Stimulated activated CD4-positive, alpha-beta T cell treated with anti-CD3 and anti-CD28 coated beads, TNF-alpha, amount 100 ng/mL, for 48 hours (primary cell): ENCODE results near the gene NVL.

Experiments
- DNase-seq, 3 donors: peaks; one replicate each; pipeline ENCODE4 v3.0.0-alpha.2; 2020; ENCODE audit warnings: low read depth in 3 of 3

NVL gene

DNA sequence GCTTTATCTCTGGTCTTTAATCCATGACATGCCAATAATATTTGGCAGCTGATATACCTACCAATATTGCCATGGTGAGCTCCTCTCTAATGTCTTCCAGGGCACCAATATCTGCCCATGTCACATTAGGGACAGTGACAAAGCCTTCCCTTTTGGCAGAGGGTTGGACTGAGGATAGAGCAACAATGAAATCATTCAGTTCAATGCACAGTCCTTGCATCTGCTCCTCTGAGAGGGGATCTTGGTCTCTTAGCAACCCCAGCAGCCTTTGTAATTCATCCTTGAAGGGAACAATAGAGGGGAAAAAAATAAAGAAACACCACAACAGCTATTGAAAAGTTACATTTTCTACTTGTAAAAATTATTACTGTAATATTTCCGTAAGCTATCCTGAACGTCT is 42.3 kb downstream of the NVL start:
- DNase-seq: no peak

DNA sequence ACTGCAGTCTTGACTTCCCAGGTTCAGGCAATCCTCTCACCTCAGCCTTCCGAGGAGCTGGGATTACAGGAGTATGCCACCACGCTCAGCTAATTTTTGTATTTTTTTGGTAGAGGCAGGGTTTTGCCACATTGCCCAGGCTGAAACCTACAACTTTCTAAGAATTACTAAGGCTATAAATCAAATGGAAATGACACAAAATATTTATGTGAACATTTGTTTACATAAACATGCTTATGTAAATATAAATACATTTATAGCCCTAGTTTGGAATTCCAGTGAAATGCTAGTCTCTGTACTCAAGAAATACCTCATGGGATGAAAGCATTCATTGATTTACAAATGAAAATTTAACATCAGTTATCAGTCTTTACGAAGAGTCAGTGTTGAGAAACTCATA is 47.8 kb downstream of the NVL start:
- no peak for DNase-seq

GRCh38 chr1:224276771-224277487 is 53.0 kb downstream of the NVL start:
- no peak for DNase-seq

DNA sequence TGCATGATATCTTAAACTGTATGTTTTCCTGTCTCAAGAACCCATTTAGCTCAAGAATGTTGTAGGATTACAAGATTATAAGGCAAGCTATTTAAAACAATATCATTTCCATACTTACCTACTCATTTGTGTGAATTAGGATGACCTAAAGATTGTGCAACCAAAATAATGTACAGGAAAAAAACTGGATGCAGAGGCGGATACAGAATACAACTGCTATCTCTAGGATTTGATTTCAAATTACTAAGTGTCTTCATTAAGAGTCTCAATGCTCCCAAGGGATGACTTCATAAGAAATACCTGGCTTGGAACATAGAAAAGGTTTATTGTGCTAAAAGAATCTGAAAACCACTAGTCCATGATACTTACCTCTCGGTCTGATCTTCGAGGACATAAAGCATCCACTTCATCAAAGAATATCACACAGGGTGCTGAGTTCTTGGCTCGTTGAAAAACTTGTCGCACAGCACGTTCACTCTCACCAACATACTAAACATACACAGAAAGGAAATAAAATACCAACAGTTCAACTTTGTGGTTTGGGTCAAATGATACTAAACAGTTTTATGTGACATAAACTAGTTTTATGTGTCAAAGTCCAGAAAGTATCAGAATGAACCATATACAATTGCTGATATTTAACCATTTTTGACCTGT is 54.9 kb downstream of the NVL start:
- no peak for DNase-seq

DNA sequence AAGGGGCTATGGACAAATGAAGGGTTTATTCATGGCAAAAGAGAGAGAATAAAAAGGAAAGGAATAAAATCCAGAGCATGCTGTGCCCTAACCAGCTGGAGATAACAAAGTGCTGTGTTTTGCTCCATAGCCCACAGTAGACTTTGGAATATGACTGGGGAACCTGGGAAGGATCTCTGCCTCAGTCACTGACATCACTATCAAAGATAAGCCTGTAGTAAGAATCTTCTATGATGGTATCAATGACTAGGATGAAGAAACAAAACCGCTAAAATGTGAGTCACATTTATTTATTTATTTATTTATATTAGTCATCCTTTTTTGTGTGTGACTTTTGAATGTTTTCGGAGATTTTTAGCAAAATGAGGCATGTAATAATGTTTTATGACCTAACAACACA is 56.3 kb downstream of the NVL start:
- no peak for DNase-seq

DNA sequence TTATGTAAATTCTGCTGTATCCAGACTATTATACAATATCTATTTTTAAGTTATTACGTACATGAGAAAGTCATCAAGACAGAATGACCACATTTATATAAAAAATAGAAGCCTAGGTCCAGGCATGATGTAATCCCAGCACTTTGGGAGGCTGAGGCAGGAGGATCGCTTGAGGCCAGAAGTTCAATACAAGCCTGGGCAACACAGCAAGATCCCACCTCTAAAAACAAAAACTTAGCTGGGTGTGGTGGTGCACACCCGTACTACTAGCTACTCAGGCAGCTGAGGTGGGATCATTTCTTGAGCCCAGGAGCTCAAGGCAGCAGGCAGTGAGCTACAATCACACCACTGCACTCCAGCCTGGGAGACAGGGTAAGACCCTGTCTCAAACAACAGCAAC is 58.9 kb downstream of the NVL start:
- no peak for DNase-seq

DNA sequence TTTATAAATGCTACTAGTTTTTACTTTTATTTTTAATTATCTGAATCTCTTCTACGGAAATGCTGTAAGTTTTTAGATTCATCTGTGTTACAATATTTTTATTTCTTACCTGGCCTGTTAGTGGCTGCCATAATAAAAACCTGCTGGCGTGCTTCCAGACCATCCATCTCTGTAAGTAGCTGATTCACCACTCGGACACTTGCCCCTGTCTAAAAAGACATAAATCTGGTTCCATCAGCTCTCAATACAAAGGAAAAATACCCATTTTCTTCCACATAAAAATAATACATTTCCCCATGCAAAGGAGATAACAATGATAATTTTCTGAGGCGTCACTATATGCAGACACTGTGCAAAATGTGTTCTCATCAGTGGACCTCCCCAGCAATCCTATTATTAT is 62.0 kb downstream of the NVL start:
- no peak for DNase-seq

DNA sequence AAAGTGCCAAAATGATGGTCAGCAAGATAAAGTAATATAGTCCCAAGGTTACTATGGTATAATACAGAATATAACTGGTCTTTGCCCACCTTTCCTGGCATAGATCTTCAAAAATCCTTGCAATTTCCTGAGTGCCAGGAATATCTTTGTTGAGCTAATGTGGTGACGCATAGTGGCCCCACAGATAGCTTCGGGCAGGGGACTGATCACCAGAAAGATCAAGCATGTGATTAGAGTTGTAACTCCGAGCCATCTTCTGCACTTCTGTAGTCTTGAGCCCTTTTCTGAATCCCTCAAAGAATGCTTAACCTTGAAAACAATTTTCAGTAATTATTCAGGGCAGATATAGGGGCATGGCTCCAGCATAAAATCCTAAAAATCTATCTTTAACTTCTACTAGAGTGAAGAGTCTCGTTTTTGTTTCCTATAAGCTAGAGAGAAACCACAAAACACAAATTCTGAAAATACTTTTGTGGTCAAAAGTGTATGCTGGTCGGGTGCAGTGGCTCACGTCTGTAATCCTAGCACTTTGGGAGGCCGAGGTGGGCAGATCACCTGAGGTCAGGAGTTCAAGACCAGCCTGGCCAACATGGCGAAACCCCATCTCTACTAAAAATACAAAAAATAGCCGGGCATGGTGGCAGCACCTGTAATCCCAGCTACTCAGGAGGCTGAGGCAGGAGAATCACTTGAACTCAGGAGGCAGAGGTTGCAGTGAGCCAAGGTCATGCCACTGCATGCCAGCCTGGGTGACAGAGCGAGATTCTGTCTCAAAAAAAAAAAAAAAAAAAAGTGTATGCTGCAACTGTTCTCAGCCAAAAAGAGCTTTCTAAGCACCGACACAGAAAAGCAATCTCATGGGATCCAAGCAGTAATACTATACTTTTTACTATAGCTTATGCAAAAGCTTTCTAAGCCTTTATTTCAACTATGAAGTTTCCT is 62.8 kb downstream of the NVL start:
- no peak for DNase-seq

DNA sequence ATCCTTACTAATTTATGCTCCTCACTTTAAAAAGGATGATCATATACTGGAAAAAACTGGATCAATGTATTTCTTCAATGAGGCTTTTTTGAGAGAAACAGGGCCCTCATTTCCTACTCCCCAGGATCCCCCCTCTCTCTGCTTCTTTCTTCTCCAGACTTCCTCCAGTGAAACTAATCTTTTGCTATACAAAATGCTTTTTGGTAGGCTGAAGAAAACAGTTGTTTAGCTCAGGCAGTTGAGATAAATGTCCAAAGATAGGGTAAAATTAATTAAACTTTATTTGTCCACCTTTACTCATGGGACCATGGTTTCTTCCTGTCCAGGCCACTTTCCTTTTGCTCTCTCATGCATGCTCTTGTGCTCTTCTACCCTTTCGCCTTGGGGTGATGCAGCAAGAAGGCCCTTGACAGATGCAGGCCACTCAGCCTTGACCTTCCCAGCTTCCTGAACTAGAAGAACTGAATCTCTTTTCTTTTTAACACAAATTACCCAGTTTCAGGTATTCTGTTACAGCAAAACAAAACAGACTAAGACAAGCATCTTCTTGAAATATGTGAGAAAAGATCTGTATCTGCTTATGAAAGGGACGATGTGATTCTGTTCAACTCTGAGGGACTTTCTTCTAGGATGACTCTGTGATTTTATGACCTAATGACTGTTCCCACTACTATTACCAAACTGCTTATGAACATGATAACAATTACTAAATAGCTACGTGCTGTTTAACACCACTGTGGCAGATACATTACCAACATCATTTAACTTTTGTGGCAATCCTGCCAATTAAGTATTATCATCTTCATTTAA is 63.7 kb downstream of the NVL start:
- DNase-seq: no peak

- no peak for DNase-seq
Observed at GRCh38 chr1:224264321-224264720, 65.7 kb downstream of the NVL start.

DNA sequence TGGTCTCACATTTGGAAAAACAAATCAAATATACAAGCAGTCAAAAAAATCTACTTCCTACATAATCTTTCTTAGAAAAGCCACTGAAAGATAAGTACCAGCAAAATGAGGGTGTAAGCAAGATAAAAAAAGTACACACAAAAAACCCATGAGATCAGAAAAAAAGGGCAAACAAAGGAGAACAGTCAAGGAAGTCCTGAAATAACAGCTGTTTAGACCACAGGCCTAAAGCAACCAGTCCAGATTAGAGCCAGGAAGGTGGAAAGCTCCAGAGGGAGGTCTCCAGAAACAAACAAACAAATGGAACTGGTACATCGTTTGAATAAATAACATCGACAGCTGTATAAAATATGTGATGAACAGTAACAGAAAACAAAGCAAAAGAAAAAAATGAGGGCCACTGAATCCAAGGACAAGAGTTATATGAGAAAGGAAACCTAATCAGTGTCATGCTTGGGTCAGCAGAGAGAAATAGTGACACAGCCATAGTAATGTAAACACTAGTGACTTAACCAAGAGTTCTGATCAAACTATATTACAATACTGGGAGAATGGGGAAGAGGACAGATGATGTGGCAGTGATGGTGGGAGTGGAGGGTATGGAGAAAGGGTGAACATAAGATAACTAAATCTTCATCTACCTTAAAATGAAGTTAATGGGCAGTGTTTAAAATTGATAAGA is 67.5 kb downstream of the NVL start:
- DNase-seq: no peak

DNA sequence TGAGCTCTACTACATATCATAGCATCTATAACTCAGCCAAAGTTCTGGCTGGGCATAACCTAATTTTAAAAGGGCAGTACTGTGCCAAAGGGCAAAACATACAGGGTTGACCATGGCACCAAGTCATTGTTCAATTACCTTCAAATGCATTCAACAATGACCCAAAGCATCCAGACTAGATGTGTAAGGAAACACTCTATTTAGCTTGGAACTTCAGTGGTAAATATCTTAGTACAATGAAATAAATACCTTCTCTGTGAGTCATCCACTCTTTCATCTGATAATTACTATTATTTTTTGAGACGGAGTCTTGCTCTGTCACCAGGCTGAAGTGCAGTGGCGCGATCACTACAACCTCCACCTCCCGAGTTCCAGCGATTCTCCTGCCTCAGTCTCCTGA is 70.0 kb downstream of the NVL start:
- DNase-seq: no peak

- no peak for DNase-seq
Observed at GRCh38 chr1:224258351-224258750, 71.6 kb downstream of the NVL start.

- no peak for DNase-seq
Observed at GRCh38 chr1:224256640-224257039, 73.3 kb downstream of the NVL start.

- no peak for DNase-seq
Observed at GRCh38 chr1:224253721-224254120, 76.3 kb downstream of the NVL start.

DNA sequence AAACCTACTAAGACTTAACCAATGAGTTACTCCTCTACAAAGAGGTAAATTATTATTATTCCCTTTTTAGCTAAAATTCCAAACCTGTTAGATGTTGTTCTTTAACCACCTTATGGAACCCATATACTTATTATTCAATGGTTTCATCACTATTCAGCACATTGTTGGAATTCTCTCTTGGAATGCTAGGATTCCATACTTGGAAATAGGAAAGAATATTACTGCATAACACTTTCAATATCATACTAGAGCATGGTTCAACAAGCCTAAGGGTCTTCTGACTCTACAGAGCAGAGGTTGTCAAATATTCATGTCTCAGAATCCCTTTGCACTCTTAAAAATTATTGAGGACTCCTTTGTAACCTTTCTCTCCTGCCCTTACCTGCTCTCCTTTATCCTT is 77.5 kb downstream of the NVL start:
- no peak for DNase-seq

DNA sequence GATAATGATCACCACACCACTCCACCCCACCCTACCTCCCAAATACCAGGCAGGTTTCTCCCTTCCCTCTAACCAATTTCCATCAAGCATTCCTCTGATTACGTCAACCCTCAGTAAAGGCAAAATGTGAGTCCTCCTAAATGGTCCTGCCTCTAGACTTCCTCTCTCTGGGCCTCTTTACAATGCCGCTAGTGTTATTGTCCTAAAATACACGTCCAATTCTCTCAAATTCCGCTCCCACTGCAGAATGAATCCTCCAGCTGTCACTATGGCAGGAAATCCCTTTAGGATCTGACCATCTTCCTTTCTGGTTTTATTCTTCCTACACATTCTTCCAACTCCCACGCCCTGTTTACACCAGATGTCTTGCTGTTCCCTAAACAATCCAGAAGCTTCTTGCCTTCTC is 78.2 kb downstream of the NVL start:
- DNase-seq: no peak

DNA sequence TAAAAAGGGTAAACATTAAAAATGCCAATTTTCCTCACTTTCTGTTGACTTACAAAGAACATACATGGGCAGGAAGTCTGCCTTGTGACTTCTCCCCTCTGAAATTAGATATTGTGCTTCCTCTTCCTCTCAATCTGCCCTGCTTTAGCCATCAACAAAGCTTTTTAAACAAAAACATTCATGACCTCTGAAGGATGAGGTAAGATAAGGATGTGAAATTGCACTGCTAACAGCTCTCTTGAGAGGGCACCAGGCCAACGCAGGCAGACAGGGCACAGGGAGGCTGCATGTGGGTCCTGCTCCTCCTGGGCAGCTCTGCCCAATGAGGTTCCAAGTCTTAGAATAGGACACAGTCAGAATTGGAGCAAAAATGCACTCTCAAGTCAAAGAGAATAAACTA is 84.8 kb downstream of the NVL start:
- no peak for DNase-seq

DNA sequence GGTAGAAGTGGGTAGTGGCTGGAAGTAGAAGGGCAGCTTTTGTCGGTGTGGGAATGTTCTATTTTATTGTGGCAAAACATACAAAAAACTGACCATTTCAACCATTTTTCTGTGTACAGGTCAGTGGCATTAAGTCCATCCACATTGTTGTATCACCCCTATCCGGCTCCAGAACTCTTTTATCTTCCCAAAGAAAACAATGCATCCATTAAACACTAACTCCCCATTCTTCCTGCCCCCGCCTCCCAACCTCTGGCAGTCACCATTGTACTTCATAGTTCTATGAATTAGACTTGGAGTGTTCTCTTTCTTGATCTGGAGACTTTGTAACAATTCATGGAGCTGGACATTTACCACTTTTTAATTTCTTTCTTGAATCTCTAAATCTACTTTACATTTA is 91.2 kb downstream of the NVL start:
- DNase-seq: no peak

DNA sequence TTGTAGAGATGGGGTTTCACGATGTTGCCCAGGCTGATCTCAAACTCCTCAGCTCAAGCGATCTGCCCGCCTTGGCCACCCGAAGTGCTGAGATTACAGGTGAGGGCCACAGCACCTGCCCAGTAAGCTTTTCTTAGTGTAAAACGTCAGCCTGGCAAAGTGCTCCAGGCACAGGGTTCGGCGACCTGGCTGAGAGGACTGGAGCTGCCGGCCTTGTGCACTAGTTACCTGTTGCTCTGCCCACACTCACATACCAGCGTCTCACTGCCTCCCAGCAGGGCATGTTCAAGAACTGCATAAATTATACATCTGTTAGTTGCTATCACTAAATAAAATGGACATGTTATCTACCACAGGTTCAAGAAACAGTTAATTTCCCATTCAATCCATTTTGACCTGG is 91.8 kb downstream of the NVL start:
- DNase-seq: no peak
